ENCODE results near the gene ZSCAN31. TPM values are rescaled to one million over a fixed set of nuclear protein-coding genes. Genes with fewer than 3 reads are reported as not detected.
A peak's percentile ranks its signal among the peaks of the same experiment; 100 is the strongest.

The ZSCAN31 gene
- total and polyA plus RNA-seq, 9 of the 15 experiments (the other 6 are each of a cell fraction or from before 2014, with no cell fraction given): 3.9 to 12.1 (median 7.0) TPM

DNA sequence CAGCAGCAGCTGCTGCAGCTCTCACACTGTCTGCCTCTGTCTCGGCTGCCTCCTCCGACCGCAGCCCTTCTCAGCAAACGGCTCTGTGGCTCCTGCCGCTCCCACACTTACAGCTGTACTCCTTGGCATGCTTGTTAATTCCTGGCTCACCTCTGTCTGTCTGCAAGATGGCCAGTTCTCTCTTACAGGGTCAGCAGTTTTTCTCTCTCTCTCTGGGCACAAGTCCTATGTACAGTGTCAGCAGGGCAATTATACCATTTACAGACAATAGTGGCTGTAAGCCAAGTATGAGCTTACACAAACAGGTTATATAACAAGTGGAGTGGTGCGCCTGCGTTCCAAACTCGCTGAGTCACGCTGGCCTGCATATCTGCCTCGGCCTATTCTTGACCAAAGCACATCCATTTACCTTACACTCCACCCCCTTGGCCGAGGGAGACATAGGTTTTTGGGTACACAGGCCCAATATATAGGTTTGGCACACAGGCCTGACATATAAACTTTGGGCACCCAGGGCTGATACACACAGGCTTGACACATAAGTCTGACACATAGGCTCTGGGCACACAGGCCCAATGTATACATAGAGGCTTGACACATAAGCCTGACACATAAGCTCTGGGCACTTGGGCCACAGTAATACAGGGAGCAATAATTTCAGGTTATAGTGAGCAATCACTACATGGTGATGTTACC lies 18.2 kb upstream of the ZSCAN31 start (continued):
- TF ChIP-seq, protein P1, sequence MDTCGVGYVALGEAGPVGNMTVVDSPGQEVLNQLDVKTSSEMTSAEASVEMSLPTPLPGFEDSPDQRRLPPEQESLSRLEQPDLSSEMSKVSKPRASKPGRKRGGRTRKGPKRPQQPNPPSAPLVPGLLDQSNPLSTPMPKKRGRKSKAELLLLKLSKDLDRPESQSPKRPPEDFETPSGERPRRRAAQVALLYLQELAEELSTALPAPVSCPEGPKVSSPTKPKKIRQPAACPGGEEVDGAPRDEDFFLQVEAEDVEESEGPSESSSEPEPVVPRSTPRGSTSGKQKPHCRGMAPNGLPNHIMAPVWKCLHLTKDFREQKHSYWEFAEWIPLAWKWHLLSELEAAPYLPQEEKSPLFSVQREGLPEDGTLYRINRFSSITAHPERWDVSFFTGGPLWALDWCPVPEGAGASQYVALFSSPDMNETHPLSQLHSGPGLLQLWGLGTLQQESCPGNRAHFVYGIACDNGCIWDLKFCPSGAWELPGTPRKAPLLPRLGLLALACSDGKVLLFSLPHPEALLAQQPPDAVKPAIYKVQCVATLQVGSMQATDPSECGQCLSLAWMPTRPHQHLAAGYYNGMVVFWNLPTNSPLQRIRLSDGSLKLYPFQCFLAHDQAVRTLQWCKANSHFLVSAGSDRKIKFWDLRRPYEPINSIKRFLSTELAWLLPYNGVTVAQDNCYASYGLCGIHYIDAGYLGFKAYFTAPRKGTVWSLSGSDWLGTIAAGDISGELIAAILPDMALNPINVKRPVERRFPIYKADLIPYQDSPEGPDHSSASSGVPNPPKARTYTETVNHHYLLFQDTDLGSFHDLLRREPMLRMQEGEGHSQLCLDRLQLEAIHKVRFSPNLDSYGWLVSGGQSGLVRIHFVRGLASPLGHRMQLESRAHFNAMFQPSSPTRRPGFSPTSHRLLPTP (IDR thresholded peaks at IDR 0.05; ENCODE audit: borderline replicate concordance, extremely low read depth, insufficient read length): no peak
- TF ChIP-seq, protein P2, sequence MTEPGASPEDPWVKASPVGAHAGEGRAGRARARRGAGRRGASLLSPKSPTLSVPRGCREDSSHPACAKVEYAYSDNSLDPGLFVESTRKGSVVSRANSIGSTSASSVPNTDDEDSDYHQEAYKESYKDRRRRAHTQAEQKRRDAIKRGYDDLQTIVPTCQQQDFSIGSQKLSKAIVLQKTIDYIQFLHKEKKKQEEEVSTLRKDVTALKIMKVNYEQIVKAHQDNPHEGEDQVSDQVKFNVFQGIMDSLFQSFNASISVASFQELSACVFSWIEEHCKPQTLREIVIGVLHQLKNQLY (CRISPR knock-in tag; conservative IDR thresholded peaks at IDR 0.05): peak in 1 of 2 experiments; percentile 27; a peak in 1 of 4 replicates
- TF ChIP-seq ETV1 (tag; conservative IDR thresholded peaks at IDR 0.05; ENCODE audit: low read depth) (peak; percentile 94), ZNF263 (CRISPR knock-in tag; IDR thresholded peaks at IDR 0.05; ENCODE audit: borderline replicate concordance) (no peak), ZNF3 (CRISPR knock-in tag; IDR thresholded peaks at IDR 0.05) (no peak), MITF (IDR thresholded peaks at IDR 0.05) (no peak), KLF13 (tag; IDR thresholded peaks at IDR 0.05; ENCODE audit: borderline replicate concordance, low read depth) (peak; percentile 98), RBM22 (IDR thresholded peaks at IDR 0.05; ENCODE audit: low read depth, low read length, poor library complexity, severe bottlenecking) (no peak), CHD1 (IDR thresholded peaks at IDR 0.05; ENCODE audit: low read length) (no peak), SMARCA5 (IDR thresholded peaks at IDR 0.05) (no peak), HEY1 (CRISPR knock-in tag; IDR thresholded peaks at IDR 0.05; ENCODE audit: borderline replicate concordance) (peak; percentile 90), GABPB2 (CRISPR knock-in tag; conservative IDR thresholded peaks at IDR 0.05) (no peak; the same call in 1 of the 2 replicates), ZNF586 (CRISPR knock-in tag; conservative IDR thresholded peaks at IDR 0.05) (peak; percentile 94), GTF2F1 (IDR thresholded peaks at IDR 0.05; ENCODE audit: low read depth, low read length) (no peak), DPF2 (IDR thresholded peaks at IDR 0.05) (peak; percentile 83), GTF2A2 (tag; IDR thresholded peaks at IDR 0.05) (peak; percentile 95), SP2 (IDR thresholded peaks at IDR 0.05; ENCODE audit: extremely low read depth, low read depth, low read length, poor library complexity, severe bottlenecking) (no peak), PHF8 (IDR thresholded peaks at IDR 0.05; ENCODE audit: borderline replicate concordance, low read length) (peak; percentile 11; the same call in 1 of the 2 replicates), RBFOX2 (IDR thresholded peaks at IDR 0.05; ENCODE audit: low read depth, low read length) (no peak), MBD2 (IDR thresholded peaks at IDR 0.05; ENCODE audit: borderline replicate concordance, low read depth) (no peak), HMGXB4 (CRISPR knock-in tag; IDR thresholded peaks at IDR 0.05) (no peak), ADNP (tag; IDR thresholded peaks at IDR 0.05) (no peak)

Data from K562 (cell line).